ENCODE results near the gene CPNE1. TPM values are rescaled to one million over a fixed set of nuclear protein-coding genes. Genes with fewer than 3 reads are reported as not detected.

Gene CPNE1
- total RNA-seq, 2 donors from 2014 or later, result 238 to 441 TPM

DNA sequence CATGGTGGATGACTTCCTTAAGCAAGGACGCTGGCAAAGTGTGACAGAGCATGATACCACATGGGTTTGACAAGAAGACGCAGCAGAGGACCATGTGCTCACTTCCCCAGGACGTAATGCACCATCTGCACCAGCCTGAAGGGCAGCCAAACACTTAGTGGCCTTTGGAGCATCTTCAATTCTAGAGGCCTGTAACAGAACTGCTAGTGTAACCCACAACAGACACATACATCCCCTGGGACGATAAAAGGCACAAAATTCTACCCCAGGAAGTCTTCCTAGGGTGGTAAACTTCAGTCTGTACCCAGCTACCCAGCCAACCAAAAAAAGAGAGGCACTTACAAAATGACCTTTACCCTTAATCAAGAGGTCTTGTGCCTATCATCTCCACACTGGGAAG, 9.2 kb upstream of the CPNE1 start:
- peaks cover 33% of the 10 kb centered on the region for H3K36me3 Mint-ChIP-seq (ENCODE audit: low read depth)
- no peak overlapping the region for H3K4me3 Mint-ChIP-seq
- H3K4me3 ChIP-seq (ENCODE audit: low read length), result no peak overlapping the region
- no peaks in the 10 kb centered on the region for H3K27me3 ChIP-seq (ENCODE audit: control insufficient read depth, insufficient read depth, low read length, poor library complexity, severe bottlenecking)
- H3K27ac ChIP-seq (ENCODE audit: low read depth, low read length), result no peak overlapping the region
- TF ChIP-seq, protein P1, sequence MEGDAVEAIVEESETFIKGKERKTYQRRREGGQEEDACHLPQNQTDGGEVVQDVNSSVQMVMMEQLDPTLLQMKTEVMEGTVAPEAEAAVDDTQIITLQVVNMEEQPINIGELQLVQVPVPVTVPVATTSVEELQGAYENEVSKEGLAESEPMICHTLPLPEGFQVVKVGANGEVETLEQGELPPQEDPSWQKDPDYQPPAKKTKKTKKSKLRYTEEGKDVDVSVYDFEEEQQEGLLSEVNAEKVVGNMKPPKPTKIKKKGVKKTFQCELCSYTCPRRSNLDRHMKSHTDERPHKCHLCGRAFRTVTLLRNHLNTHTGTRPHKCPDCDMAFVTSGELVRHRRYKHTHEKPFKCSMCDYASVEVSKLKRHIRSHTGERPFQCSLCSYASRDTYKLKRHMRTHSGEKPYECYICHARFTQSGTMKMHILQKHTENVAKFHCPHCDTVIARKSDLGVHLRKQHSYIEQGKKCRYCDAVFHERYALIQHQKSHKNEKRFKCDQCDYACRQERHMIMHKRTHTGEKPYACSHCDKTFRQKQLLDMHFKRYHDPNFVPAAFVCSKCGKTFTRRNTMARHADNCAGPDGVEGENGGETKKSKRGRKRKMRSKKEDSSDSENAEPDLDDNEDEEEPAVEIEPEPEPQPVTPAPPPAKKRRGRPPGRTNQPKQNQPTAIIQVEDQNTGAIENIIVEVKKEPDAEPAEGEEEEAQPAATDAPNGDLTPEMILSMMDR (conservative IDR thresholded peaks at IDR 0.05), result no peak
- DNase-seq, result no peak
- H3K9me3 Mint-ChIP-seq, result no peaks in the 10 kb centered on the region
- H3K4me1 ChIP-seq (ENCODE audit: control insufficient read depth, insufficient read depth, low read length), result no peaks in the 10 kb centered on the region
- no peaks in the 10 kb centered on the region for H3K4me1 Mint-ChIP-seq
- no peaks in the 10 kb centered on the region for H3K27me3 Mint-ChIP-seq (ENCODE audit: insufficient read depth)
- peaks cover 10% of the 10 kb centered on the region for H3K36me3 ChIP-seq (ENCODE audit: control insufficient read depth, insufficient read depth, low read length)
- H3K9ac ChIP-seq (ENCODE audit: extremely low read depth, low read length, poor library complexity, severe bottlenecking), result no peak overlapping the region
- H3K9me3 ChIP-seq (ENCODE audit: control insufficient read depth, low read length), result no peaks in the 10 kb centered on the region
- 89 to 100% methylated on average over 2 to 4 of the region's 4 CpGs for WGBS, 2 experiments (ENCODE audit: insufficient coverage in 1 of 2, insufficient read length in 1 of 2)
- H3K27ac Mint-ChIP-seq, result no peak overlapping the region

DNA sequence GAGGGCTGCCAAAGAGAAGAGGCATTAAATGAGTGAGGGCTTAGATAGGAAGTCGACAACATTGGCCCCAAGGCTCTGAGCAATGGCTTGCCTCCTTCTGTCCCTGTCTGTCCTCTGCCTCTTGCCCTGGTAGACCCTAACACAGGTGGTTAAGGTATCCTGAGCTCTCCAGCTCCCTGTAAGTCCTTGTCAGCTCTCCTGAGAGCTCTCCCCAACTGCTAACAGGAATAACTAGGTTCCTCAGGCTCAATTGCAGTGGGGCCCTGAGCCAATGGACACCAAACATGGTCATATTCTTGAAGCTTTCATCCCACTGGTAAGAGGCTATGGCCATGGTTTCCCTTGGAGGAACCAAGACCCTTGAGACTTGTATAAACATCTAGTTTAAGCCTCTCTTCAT, 5.0 kb upstream of the CPNE1 start:
- WGBS, 2 experiments (ENCODE audit: insufficient coverage in 1 of 2, insufficient read length in 1 of 2), result 86 to 100% methylated on average over 1 of the region's 1 CpG
- H3K4me3 ChIP-seq (ENCODE audit: low read length), result no peak overlapping the region
- H3K27me3 Mint-ChIP-seq (ENCODE audit: insufficient read depth), result no peaks in the 10 kb centered on the region
- H3K4me1 Mint-ChIP-seq, result peaks cover 2% of the 10 kb centered on the region
- no peaks in the 10 kb centered on the region for H3K27me3 ChIP-seq (ENCODE audit: control insufficient read depth, insufficient read depth, low read length, poor library complexity, severe bottlenecking)
- H3K36me3 Mint-ChIP-seq (ENCODE audit: low read depth), result peaks cover 31% of the 10 kb centered on the region
- H3K4me3 Mint-ChIP-seq, result no peak overlapping the region
- no peak overlapping the region for H3K27ac Mint-ChIP-seq
- no peak for DNase-seq
- H3K36me3 ChIP-seq (ENCODE audit: control insufficient read depth, insufficient read depth, low read length), result peaks cover 16% of the 10 kb centered on the region
- no peak overlapping the region for H3K9ac ChIP-seq (ENCODE audit: extremely low read depth, low read length, poor library complexity, severe bottlenecking)
- no peak overlapping the region for H3K27ac ChIP-seq (ENCODE audit: low read depth, low read length)
- H3K4me1 ChIP-seq (ENCODE audit: control insufficient read depth, insufficient read depth, low read length), result no peaks in the 10 kb centered on the region
- H3K9me3 ChIP-seq (ENCODE audit: control insufficient read depth, low read length), result no peaks in the 10 kb centered on the region
- H3K9me3 Mint-ChIP-seq, result no peaks in the 10 kb centered on the region
- TF ChIP-seq, protein P1 (conservative IDR thresholded peaks at IDR 0.05), result no peak

DNA sequence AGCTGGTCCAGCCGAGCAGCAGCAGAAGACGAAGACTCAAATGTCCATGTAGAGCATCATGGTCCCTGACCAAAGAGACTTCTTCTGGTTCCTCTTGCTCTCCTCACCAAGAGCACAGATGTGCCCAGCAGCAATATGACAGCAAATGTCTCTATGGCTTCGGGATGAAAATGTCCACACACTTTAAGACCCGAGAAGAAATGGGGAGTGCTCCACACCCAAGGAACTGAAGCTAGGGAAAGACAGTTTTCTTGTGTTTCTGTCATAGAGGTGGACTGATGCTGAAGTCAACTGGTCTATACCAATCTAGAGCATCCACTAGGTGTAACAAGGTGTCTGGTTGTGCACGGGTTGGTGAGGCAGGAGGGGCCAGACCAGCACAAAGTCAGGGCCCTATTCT, 4.5 kb upstream of the CPNE1 start:
- H3K9me3 ChIP-seq (ENCODE audit: control insufficient read depth, low read length), result no peaks in the 10 kb centered on the region
- TF ChIP-seq, protein P1 (conservative IDR thresholded peaks at IDR 0.05), result no peak
- H3K4me1 ChIP-seq (ENCODE audit: control insufficient read depth, insufficient read depth, low read length), result no peaks in the 10 kb centered on the region
- H3K27ac ChIP-seq (ENCODE audit: low read depth, low read length), result no peak overlapping the region
- H3K36me3 ChIP-seq (ENCODE audit: control insufficient read depth, insufficient read depth, low read length), result peaks cover 16% of the 10 kb centered on the region
- no peaks in the 10 kb centered on the region for H3K27me3 ChIP-seq (ENCODE audit: control insufficient read depth, insufficient read depth, low read length, poor library complexity, severe bottlenecking)
- Mint-ChIP-seq H3K36me3 (ENCODE audit: low read depth) (peaks cover 31% of the 10 kb centered on the region), H3K27ac (no peak overlapping the region), H3K4me3 (no peak overlapping the region), H3K9me3 (no peaks in the 10 kb centered on the region), H3K4me1 (peaks cover 2% of the 10 kb centered on the region), H3K27me3 (ENCODE audit: insufficient read depth) (no peaks in the 10 kb centered on the region)
- WGBS, 2 experiments (ENCODE audit: insufficient coverage in 1 of 2, insufficient read length in 1 of 2), result 93 to 96% methylated on average over 4 to 5 of the region's 5 CpGs
- no peak overlapping the region for H3K4me3 ChIP-seq (ENCODE audit: low read length)
- DNase-seq, result no peak
- no peak overlapping the region for H3K9ac ChIP-seq (ENCODE audit: extremely low read depth, low read length, poor library complexity, severe bottlenecking)

Data from endodermal cell (in vitro differentiated cells).